ENCODE results near the gene GALNT5.

GRCh38 chr2:157324331-157324843, 66.9 kb downstream of the GALNT5 start:
- TF ChIP-seq POLR2AphosphoS5 (IDR thresholded peaks at IDR 0.05) (no peak), CTCF (IDR thresholded peaks at IDR 0.05) (no peak), POLR2A (IDR thresholded peaks at IDR 0.05) (no peak)

Measured in sigmoid colon (tissue), 4 donors.